Measurements from ENCODE around the gene CAPZB.

Gene CAPZB

DNA sequence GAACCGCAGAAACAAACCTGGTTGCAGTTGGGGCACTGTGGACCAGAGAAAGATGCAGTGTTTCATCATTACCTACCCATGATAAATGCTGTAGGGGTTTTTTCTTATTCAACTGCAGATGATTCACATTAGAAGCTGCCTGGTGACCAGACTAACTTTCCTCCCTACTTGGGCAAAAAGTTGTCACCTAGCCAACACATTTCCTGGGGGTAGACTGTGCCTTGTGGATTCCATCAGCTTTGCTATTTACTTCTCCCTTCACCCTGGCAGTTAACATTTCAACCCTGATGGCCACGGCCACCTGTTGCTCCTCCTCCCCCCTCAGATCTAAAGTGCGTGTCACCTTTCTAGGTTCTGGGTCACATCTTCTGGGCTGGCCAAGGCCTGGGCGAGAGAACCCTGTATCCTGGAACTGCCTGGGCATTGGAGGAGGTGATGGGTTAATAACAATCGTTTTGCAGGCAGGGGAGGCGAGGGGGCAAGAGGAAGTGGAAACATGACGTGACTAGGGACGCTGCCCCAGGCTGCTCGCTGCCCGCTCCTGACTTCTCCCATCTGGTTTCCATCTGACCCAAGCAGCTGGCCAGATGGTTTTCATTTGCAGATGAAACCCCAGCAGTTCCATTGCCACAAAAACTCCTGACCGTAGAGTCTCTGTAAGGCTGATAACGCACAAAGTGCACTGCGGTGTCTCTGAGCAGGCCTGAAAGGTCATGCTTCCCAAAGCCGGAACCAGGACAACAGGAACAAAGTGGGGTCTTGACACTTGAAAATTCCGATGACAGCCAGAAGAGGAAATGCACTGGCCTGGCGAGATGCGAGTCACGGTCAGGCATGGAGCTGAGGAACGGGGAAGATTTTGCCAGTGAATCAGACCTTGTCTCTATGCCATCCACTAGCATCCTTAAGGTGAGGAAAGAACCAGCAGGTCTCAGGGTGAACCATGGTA, 36.6 kb downstream of the CAPZB start:
- no peak for DNase-seq (ENCODE audit: low read depth)

DNA sequence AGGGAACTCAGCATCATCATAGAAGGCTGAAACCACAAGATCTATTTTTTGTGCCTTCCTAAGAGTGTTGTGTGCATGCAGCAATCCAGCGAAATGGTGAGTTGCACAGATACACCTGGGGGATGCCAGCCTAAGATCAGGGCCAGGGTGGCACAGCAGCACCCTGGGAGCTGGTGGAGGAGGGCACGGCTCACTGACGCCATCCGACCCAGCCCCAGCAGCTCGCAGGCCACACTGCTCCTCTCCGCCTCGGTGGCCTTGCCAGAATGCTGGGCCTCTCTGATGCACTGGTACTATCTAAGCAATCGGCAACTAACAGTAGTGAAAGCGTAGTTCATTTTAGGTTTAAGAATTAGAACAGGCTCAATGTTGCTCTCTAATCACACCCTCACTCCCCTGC, 37.8 kb downstream of the CAPZB start:
- DNase-seq (ENCODE audit: low read depth), result no peak

DNA sequence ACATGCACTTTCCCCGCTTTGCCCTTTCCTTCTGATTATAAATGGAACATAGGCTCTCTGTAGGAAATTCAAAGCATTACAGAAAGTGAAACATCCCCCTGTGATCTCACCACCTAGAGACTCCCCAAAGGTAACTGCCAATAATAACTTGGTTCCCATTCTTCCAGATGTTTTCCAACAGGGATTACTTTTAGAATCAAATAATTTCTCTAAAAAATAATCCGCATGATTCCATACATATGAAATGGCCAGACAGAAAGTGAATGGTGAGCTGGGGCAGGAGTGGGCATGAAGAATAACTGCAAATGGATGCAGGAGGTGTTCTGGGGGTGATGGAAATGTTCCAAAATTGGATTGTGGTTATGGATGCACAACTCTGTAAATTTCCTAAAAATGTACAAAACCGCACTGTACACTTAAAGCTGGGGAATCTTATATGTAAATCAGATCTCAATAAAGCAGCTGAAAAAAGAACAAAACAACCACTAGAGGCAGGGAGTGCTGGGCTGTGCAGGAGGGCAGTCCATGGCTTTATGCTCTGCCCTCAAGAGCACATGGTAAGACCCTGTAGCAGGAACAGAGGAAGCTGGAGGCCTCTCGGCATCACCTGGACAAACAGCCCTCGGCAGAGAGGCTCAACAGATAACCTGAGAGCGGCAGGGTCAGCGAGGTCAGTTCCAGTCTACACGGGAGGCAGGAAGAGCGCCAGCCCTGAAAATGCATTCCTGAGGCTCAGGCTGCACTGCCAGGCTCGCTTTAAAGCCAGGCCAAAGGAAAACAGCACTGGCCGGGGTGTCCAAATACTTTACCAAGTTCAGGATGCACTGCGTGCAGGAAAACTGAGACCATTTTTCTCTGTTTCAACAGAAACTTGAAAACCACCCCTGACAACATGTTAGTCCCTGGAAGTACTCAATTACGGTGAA, 39.7 kb downstream of the CAPZB start:
- DNase-seq (ENCODE audit: low read depth), result no peak

DNA sequence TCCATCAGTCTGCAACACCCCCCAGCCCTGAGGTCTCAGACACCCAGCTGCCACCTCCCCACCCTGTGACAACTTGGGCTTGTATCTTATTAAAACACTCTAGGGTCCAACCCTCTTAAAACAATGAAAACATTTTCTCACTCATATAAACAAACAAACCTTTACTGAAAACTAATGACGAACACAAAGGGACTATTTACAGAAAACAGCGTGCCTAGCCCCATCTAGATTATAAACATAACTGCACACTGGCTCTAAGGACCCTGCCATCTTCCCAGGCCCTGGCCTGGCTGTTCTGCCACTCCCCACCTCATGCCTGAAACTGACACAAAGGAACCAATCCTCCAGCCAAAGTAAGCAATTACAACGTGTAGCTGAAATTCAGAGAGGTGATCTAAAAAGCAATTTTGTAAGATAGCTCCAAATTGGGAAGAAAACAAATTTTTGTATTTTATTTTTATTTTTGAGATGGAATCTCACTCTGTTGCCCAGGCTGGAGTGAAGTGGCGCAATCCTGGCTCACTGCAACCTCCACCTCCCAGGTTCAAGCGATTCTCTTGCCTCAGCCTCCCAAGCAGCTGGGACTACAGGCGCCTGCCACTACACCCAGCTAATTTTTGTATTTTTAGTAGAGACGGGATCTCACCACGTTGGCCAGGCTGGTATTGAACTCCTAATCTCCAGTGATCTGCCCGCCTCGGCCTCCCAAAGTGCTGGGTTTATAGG, 40.9 kb downstream of the CAPZB start:
- no peak for DNase-seq (ENCODE audit: low read depth)

DNA sequence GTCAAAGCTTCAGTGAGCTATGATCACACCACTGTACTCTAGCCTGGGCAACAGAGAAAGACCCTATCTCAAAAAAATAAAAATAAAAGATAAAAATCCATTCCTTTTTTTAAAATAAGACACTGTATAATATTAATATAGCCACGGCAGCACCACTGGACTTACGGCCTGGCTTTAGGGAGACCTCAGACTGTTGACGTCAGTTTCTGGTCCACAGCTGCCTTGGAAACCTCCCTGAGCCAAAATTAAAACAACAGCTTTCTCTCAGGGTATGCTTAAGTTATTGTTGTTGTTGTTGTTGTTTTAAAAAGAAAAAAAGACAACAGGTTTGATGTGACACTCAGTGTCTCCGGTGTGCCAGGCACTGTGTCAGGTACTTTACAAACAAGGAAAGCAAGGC, 42.0 kb downstream of the CAPZB start:
- DNase-seq (ENCODE audit: low read depth), result no peak

DNA sequence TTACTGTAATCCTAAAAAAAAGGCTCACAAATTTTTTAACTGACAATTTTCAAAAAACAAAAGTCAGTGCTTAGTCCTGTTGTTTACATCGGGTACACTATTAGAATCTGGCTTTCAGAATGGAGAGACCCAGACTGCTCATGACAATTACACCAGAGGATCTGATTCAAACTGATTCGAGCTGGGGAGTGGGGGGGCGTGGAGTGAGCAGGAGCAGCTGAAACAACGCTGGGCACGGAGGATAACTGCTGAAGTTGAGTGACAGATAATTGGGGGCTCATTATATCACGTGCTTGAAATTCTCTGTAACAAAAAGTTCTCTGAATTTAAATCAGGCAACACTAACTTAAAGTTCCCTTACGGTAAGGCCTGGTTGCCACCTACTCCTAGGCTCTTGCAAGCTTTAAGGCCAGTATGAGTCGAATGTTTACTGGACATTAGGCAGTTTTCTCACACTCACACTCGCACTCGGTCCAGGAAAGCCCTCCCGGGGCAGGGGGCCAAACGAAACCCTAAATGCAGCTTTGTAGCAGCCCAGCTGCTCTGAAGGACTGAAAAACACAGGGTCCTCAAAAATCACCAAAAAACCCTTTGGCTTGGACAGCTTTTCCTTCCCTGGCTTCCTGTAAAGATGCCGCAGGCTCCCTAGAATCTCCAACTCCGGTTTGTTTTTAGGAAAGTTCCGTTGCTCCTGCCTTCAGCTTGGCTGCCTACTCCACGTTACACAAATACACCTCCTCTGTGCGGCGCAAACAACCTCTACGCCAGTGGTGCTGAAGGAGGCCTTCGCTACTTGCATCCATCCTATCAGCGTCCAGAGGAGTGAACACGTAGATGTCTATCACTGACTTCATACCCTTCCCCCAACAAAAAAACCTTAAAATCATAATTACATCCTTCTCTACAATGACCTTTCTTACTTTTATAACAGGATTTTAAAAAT, 42.9 kb downstream of the CAPZB start:
- DNase-seq (ENCODE audit: low read depth), result no peak

DNA sequence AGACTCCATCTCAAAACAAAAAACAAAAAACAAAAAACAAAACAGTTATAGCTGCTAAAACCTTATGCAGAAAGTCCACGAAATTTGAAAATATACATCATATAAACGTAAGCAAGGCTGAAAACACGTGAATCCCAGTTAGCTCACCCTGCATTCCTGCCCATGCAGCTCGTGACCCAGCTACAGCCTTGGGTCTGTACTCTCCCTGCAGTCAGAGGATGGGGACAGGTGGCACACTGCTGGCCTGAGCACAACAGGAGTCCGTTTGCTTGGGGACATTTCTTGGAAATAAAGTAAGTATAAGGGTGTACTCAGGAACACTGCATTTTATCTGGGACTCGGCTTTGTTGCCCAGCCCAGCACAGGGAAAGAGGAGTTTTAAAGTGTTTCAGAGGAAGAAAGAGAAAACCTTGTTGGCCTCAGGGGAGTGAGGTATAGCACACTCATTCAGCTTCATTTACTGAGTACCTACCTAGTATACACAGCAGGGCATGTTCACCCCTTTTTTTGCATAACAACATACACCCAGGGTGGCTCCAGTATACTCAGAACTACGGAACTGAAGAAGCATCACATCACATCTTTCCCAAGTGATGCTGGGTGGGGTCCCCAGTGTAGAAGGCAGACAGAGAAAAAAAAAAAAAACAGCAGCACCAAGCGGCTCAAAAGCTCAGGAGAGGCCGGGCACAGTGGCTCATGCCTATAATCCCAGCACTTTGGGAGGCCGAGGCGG, 44.1 kb downstream of the CAPZB start:
- DNase-seq (ENCODE audit: low read depth), result no peak

DNA sequence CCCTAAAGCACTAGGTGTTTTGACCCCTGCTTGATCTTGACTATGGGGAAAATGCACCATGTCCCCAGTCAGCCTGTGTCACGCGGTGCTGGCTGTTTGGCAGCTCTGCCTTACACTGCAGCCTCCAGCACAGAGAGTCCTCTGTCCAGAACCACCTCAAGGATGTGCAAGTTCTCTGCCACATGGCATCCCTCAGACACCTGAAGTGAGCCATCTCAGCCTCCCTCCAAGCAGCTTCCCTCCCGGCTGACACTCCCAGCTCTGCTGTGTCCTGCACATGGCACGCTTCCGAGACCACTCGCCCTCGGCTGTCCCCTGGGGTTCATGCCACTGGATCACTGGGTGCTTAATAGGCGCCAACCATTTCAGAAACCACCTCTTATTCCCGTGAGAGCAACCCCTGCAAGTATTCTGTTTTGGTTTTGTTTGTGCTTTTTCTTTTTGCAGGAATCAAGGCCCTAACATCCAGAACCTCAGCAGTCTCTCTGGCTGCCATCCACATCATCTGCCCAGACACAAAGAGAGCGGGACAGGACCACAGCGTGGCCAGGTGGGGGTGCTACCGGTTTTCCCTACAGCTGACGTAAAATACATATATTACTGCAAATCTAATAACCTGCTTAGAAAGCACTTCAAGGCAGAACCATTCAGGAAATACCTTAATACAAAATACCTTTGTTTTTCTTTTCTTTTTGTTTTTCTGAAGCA, 45.7 kb downstream of the CAPZB start:
- DNase-seq (ENCODE audit: low read depth), result no peak

DNA sequence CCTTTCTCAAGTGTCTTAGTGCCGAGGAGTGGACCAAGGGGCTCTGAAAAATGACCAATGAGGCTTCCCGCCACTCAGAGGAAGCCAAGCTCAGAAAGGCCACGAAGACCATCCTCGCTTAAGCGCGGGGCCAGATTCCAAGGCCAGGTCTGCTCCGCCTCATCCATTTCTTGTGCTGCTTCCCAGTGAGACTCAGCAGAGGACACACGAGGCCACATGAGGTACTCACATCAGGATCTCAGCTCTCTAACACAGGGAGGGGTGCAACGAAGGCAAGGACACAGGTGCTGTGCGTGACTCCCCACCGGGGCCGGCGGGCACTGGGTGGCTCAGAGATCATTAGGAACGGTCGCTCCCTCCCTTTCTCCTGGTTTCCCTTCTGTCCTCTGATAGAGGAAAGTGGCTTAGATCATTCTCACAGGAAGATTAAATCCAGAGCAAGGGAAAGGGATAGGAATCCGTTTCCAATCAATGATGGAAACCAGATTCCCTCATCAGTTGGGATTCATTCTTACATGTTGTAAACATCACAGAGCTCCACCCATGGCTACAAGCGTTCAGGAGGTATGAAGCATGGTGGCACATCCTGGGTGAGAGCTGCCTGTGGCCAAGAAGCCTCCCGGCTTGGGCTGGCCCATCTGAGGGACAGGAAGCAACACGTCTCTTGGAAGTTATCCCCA, 46.7 kb downstream of the CAPZB start:
- DNase-seq (ENCODE audit: low read depth), result no peak

DNA sequence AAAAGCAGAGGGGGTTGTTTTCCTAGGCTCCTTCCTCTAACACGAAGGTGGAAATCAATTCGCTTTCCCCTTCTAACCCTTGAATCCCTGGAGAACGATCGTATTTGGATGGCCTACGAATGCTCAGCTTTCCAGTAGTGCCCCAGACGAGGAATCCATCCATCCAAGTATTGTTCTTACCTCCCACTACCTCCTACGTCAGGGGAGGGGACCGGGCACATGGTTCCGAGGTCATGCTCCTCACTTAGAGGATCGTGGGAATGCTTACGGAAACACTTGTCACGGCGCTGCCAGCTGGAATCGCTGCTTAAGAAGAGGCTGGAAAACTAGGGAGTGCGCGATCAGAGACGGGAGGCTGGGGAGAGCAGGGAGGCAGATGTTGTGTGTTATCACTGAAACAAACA, 47.4 kb downstream of the CAPZB start:
- DNase-seq (ENCODE audit: low read depth), result no peak

DNA sequence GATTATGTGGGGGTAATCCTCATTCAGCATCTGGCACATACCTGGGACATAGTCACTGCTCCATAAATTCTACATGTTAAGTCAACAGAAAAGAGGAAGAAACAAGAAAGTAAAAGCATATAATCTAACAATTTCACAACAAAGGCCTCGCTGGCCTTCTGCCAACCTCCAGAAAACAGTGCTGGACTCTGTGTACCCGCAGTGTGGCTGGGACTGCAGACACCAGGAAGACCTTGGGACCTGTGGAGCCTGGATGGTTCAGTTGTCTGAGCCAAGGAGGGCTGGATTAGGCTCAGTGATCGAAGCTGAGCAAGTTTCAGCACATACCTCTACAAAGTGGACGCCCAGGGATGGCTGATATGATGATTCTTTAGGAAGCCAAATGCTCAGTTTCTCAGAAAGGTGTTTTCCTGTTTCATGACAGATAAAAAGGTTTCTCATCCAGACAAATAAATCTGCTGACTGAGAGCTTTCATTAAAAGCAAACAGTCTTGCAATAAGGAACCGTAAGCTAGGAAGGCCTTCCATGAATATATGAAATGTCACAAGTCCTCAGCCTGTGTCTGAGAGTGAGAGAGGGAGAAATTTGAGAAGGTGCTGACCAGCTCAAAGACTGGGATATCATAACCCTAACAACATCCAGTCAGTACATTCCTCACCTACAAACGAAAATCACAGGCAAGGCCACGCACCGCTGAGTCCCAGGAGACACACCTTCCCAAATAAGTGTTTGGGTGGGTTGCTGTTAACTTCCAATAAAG, 48.4 kb downstream of the CAPZB start:
- no peak for DNase-seq (ENCODE audit: low read depth)

DNA sequence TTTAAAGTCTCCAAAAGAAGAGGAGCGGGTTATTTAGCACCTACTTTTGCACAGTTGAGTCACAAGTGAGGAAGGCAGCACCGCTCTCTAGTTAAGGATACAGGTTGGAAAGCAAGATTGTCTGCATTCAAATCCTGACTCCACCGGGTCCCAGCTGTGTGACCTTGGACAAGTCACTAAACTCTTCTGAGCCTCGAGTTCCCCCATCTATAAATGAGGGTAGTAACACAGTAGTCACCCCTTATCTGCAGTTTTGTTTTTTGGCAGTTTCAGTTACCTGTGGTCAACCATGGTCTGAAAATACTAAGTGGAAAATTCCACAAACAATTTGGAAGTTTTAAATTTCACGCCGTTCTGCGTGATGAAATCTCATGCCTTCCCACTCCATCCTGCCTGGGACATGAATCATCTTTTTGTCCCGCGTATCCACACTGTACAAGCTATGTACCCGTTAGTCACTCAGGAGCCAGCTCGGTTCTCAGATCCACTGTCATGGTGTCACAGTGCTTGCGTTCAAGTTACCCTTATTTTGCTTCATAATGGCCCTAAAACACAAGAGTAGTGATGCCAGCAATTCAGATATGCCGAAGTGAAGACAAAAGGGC, 49.4 kb downstream of the CAPZB start:
- no peak for DNase-seq (ENCODE audit: low read depth)

DNA sequence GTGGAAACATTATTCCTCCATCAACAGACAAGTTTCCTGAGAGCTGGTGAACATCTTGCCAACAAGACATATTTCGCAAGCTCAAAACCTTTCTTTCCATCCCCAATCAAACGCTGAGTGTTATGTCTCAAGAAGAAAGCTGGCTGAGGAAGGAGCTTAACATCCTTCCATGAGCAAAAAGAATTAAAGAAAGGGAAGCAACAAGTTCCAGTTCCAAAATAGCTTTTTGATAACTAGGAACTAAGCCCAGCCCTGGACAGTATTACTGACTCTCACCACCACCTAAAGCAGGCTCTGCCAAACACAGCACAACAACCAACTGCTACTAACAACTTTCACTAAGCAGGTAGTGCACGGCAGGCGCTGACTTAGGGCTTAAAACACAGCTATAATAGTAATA, 50.2 kb downstream of the CAPZB start:
- no peak for DNase-seq (ENCODE audit: low read depth)

DNA sequence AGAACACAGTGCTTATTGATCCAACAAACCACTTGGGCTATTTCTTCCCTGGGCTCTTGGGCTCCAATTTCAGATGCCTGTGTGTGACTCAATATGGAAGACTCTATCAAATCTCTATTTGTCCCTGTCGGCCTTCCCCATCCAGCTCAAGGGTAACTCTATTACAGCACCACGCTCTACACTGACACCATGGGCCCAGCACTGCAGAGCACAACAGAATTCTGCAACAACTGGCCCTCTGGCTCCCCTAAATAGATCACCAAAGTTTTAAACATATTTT, 51.7 kb downstream of the CAPZB start:
- DNase-seq (ENCODE audit: low read depth), result no peak

DNA sequence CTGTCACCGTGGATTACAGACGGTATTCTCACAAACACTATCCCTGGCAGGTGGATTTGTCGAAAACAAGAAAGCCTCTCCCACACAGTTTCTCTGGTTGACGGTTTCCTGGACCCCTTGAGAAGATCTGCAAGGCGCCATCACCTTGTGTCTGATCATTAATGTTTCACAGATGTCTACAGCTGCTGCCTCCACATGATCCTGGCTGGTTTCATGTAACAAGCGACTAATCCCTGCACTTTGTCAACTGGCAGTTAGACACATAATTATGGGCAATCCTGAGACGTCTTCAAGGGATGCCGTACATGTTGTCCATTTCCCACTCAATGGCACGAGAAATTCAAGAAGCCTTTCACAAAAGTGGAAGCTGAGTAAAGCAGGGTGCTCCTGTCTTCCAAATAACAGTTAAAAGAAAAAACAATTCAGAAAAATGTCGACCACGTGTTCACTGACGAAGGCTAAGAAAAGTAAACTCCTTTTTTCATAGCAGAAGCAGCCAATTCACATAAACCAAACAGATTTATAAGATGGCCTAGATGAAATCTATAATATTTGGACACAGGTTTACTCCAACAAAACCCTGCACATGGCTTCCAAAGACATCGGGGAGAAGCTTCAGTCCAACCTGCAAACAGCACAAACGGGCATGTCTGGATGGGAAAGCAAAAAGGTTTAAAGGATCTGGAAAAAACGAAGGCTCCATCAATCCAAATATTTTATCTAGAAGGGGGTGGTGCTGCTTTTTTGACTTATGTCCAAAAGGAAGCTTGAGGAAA, 52.2 kb downstream of the CAPZB start:
- no peak for DNase-seq (ENCODE audit: low read depth)

DNA sequence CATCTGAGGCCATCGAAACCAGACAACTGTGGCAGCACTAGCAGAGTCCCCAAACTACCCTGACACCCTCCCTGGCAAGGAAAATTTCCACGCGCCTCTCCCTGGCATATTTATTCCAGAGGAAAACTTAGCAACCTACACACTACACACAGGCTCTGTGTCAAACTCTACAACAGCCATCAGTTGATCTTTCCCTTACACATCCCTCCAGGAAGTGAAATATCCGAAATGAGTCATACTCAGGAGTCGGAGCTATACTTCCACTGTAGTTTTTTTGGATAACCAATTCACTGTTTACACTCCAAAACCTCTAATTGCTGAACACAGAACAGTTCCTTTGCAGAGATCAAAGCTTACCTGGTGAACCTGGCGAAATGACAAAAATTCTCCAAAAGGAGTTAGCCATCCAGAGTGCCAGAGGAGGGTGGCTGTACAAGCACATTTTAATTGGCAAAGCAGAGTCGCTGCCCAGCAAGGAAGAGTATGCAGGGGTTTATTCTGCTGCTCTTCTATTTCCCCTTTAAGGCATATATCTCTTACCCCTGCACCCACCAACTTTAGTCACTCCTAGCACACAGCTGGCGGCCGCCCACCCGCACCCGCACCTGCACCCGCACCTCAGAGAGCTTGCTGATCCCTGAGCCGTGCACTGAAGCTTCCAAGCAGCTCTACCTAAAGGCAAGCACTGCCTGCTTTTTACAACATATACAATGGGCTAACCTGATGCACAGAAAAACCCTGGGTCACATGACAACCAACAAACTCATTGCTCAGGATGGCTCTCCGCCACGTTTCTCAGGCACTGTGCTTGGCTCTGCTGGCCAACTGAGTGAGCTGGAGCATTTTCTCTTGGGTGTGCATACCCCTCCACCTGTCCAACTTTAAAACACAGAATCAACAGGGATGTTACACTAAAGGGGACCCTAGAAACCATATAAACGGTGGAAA, 54.9 kb downstream of the CAPZB start:
- no peak for DNase-seq (ENCODE audit: low read depth)

Measured in T-helper 22 cell (primary cell).